ENCODE data around the gene DIO1. TPM values are rescaled to one million over a fixed set of nuclear protein-coding genes. Genes with fewer than 3 reads are reported as not detected.
A peak's percentile ranks its signal among the peaks of the same experiment; 100 is the strongest.

Gene DIO1
- total and polyA plus RNA-seq, 8 donors: 0.09 TPM; not detected in 7

GRCh38 chr1:53892911-53893310, 1.1 kb upstream of the DIO1 start:
- H3K4me1 ChIP-seq: peaks cover 0 to 9% (median 5%) of the 10 kb centered on the region in 3 donors
- peak overlapping the region in 2 of 4 donors; percentile 2 to 5 for H3K27ac ChIP-seq
- DNase-seq (no peak), ATAC-seq (peak in 2 of 4 donors; percentile 1 to 12), FAIRE-seq (no peak)
- no peaks in the 10 kb centered on the region for H3K27me3 ChIP-seq
- H3K4me3 ChIP-seq: no peak overlapping the region
- WGBS, 2 donors: 80 to 84% methylated on average over 5 of the region's 5 CpGs
- intact Hi-C loops (cut with DNase I): no loop called here
- no peaks in the 10 kb centered on the region for H3K9me3 ChIP-seq
- no peaks in the 10 kb centered on the region for H3K36me3 ChIP-seq
- TF ChIP-seq, protein P1, sequence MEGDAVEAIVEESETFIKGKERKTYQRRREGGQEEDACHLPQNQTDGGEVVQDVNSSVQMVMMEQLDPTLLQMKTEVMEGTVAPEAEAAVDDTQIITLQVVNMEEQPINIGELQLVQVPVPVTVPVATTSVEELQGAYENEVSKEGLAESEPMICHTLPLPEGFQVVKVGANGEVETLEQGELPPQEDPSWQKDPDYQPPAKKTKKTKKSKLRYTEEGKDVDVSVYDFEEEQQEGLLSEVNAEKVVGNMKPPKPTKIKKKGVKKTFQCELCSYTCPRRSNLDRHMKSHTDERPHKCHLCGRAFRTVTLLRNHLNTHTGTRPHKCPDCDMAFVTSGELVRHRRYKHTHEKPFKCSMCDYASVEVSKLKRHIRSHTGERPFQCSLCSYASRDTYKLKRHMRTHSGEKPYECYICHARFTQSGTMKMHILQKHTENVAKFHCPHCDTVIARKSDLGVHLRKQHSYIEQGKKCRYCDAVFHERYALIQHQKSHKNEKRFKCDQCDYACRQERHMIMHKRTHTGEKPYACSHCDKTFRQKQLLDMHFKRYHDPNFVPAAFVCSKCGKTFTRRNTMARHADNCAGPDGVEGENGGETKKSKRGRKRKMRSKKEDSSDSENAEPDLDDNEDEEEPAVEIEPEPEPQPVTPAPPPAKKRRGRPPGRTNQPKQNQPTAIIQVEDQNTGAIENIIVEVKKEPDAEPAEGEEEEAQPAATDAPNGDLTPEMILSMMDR (IDR thresholded peaks at IDR 0.05): no peak

DNA sequence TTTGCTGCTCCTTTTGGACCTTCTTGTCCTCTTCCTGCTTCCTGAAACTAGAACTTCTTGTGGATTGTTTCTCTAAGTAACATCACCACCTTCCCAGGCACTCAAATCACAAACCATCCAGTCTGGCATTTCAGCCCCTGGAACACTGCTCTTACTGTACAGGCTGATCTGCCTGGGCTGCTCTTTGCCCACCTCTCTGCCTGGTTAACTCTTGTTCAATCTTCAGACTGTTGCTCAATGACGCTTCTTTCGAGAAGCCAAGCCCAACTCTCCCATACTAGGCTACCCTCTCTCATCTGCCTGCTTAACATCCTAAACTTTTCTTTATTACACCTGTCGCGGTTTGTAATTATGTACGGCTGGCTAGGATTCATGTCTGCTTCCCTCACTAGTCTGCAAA, 657 bp downstream of the DIO1 start:
- Histone ChIP-seq H3K9me3 (no peaks in the 10 kb centered on the region), H3K4me3 (no peak overlapping the region), H3K27me3 (no peaks in the 10 kb centered on the region), H3K27ac (no peak overlapping the region), H3K36me3 (no peaks in the 10 kb centered on the region), H3K4me1 (peaks cover 0 to 12% (median 9%) of the 10 kb centered on the region in 3 donors)
- WGBS, 2 donors: 84 to 90% methylated on average over 5 of the region's 5 CpGs
- no peak for ATAC-seq
- DNase-seq: no peak
- no peak for FAIRE-seq
- TF ChIP-seq, protein P1 (IDR thresholded peaks at IDR 0.05): no peak
- intact Hi-C loops (cut with DNase I): no loop called here

DNA sequence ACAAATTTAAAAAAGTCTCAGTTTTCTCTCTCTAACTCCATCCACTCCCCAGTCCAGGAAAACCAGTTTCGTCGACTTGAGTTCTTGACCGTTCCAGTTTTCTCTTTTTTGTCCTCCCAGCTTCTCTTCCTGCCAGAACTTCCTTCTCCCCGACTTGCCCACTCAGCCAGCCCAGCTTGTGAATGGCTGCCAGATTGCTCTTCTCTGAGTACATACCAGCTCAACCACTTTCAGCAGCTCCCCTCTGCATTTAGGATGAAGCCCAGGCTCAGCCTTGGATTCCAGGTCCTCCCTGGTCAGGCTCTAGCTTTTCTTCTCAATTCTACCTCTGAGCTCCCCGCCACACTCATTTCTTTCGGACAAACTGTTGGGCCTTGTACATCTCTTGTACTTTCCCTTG, 1.4 kb downstream of the DIO1 start:
- no peak overlapping the region for H3K27ac ChIP-seq
- 70 to 76% methylated on average over 6 of the region's 6 CpGs for WGBS, 2 donors
- FAIRE-seq (no peak), ATAC-seq (no peak), DNase-seq (no peak)
- no peaks in the 10 kb centered on the region for H3K9me3 ChIP-seq
- TF ChIP-seq, protein P1 (IDR thresholded peaks at IDR 0.05): no peak
- H3K4me3 ChIP-seq: no peak overlapping the region
- intact Hi-C loops (cut with DNase I): no loop called here
- H3K4me1 ChIP-seq: peaks cover 0 to 12% (median 9%) of the 10 kb centered on the region in 3 donors
- H3K27me3 ChIP-seq: no peaks in the 10 kb centered on the region
- H3K36me3 ChIP-seq: no peaks in the 10 kb centered on the region

GRCh38 chr1:53896635-53897229, 2.7 kb downstream of the DIO1 start:
- Histone ChIP-seq H3K4me3 (no peak overlapping the region), H3K27ac (no peak overlapping the region), H3K4me1 (peaks cover 0 to 11% (median 9%) of the 10 kb centered on the region in 3 donors), H3K27me3 (no peaks in the 10 kb centered on the region), H3K9me3 (no peaks in the 10 kb centered on the region), H3K36me3 (no peaks in the 10 kb centered on the region)
- 70 to 86% methylated on average over 2 of the region's 2 CpGs for WGBS, 2 donors
- TF ChIP-seq, protein P1 (IDR thresholded peaks at IDR 0.05): no peak
- ATAC-seq (peak in 1 of 4 donors; percentile 31), DNase-seq (no peak), FAIRE-seq (no peak)
- intact Hi-C loops (cut with DNase I): no loop called here

DNA sequence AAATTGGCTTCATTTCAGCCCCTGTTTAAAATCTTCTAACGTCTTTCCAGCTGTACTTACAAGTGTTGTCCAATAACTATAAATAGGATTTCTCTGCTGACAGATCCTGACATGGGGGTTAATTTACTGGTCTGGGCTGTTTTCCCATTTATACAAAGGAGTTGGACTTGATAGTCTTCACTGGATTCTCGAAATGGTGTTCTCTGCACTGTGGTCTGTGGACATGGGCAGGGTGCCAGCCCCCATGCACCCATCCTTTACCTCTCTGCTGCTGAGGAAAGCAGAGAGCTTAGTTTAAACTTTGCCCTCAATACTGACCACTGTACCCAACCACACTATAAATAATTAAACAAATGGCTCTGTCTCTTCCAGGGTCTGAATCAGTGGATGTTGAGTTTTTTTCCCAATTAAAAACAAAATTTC, 5.2 kb downstream of the DIO1 start:
- peak in 5 of 6 donors; percentile 13 to 69 (median 40) for DNase-seq
- no peaks in the 10 kb centered on the region for H3K9me3 ChIP-seq
- H3K4me3 ChIP-seq: no peak overlapping the region
- no peaks in the 10 kb centered on the region for H3K36me3 ChIP-seq
- FAIRE-seq: no peak
- peak; percentile 56 to 82 (median 77) for ATAC-seq
- peaks cover 0 to 11% (median 9%) of the 10 kb centered on the region in 3 donors for H3K4me1 ChIP-seq
- intact Hi-C loops (cut with DNase I): no loop called here
- H3K27me3 ChIP-seq: no peaks in the 10 kb centered on the region
- WGBS, 2 donors: 2% methylated on average over 2 of the region's 2 CpGs
- TF ChIP-seq, protein P1 (IDR thresholded peaks at IDR 0.05): no peak
- H3K27ac ChIP-seq: no peak overlapping the region
